Fibroblast of pulmonary artery (primary cell): ENCODE measurements around the gene PCDHA9.
A peak's percentile ranks its signal among the peaks of the same experiment; 100 is the strongest.
"Not testable (repeated sequence)": the region's sequence is repeated elsewhere in the genome, so short reads cannot be mapped to it uniquely, and the experiment has no call there.

ENCODE experiments used
- DNase-seq: peaks from one replicate; pipeline ENCODE4 v3.0.0-alpha.2; 2010; ENCODE audit warnings: low read depth
- H3K4me3 ChIP-seq: replicated peaks from 2 replicates; pipeline ENCODE4 v1.5.1; 2011; ENCODE audit warnings: low read depth, mild to moderate bottlenecking, control low read depth, low read length, moderate library complexity
- TF ChIP-seq, protein P1 (sequence below): IDR thresholded peaks from 2 replicates; pipeline ENCODE4 v1.5.1; 2011; ENCODE audit warnings: mild to moderate bottlenecking, control low read depth, low read length, inconsistent platforms; ENCODE audit errors: missing control alignments

PCDHA9 gene

DNA sequence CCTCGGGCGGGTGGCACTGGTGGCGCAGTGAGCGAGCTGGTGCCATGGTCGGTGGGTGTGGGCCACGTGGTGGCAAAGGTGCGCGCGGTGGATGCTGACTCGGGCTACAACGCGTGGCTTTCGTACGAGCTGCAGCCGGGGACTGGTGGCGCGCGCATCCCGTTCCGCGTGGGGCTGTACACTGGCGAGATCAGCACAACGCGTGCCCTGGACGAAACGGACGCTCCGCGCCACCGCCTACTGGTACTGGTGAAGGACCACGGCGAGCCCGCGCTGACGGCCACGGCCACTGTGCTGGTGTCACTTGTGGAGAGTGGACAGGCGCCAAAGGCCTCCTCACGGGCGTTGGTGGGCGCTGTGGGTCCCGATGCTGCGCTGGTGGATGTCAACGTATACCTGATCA, 39.3 kb upstream of the PCDHA9 start:
- TF ChIP-seq, protein P1, sequence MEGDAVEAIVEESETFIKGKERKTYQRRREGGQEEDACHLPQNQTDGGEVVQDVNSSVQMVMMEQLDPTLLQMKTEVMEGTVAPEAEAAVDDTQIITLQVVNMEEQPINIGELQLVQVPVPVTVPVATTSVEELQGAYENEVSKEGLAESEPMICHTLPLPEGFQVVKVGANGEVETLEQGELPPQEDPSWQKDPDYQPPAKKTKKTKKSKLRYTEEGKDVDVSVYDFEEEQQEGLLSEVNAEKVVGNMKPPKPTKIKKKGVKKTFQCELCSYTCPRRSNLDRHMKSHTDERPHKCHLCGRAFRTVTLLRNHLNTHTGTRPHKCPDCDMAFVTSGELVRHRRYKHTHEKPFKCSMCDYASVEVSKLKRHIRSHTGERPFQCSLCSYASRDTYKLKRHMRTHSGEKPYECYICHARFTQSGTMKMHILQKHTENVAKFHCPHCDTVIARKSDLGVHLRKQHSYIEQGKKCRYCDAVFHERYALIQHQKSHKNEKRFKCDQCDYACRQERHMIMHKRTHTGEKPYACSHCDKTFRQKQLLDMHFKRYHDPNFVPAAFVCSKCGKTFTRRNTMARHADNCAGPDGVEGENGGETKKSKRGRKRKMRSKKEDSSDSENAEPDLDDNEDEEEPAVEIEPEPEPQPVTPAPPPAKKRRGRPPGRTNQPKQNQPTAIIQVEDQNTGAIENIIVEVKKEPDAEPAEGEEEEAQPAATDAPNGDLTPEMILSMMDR = no peak
- no peak overlapping the region for H3K4me3 ChIP-seq
- DNase-seq = no peak

GRCh38 chr5:140821375-140822280, 26.6 kb upstream of the PCDHA9 start, which contains the start of gene PCDHA5:
PCDHA5 (plus strand) TSS chr5:140821613.
- TF ChIP-seq, protein P1 = peak; percentile 42
- peak; percentile 18 for DNase-seq
- no peak within 1 kb of the TSS for H3K4me3 ChIP-seq

DNA sequence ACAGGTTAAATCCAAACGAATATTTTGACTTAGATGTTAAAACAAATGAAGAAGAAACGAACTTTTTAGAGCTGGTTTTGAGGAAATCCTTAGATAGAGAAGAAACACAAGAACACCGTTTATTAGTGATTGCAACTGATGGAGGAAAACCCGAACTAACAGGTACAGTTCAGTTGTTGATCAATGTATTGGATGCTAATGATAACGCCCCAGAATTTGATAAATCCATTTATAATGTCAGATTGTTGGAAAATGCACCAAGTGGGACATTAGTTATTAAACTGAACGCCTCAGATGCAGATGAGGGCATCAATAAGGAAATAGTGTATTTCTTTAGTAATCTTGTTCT, 25.9 kb upstream of the PCDHA9 start:
- no peak overlapping the region for H3K4me3 ChIP-seq
- DNase-seq = no peak
- TF ChIP-seq, protein P1 = no peak

DNA sequence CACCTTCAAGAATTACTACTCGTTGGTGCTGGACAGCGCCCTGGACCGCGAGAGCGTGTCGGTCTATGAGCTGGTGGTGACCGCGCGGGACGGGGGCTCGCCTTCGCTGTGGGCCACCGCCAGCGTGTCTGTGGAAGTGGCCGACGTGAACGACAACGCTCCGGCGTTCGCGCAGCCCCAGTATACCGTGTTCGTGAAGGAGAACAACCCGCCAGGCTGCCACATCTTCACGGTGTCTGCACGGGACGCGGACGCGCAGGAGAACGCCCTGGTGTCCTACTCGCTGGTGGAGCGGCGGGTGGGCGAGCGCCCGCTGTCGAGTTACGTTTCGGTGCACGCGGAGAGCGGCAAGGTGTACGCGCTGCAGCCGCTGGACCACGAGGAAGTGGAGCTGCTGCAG, 25.2 kb upstream of the PCDHA9 start:
- not testable (repeated sequence) for H3K4me3 ChIP-seq

DNA sequence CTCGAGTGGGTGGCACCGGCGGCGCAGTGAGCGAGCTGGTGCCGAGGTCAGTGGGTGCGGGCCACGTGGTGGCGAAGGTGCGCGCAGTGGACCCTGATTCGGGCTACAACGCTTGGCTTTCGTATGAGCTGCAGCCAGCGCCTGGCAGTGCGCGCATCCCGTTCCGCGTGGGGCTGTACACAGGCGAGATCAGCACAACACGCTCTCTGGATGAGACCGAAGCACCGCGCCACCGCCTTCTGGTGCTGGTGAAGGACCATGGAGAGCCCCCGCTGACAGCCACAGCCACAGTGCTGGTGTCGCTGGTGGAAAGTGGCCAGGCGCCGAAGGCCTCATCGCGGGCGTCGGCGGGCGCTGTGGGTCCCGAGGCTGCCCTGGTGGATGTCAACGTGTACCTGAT, 24.7 kb upstream of the PCDHA9 start:
- TF ChIP-seq, protein P1 = no peak
- no peak for DNase-seq
- no peak overlapping the region for H3K4me3 ChIP-seq

More for the DNA sequence above, 25.2 kb upstream of the PCDHA9 start:
- not testable (repeated sequence) for DNase-seq

- DNase-seq = peak; percentile 7
- peak within 1 kb of the TSS; percentile 12 for H3K4me3 ChIP-seq
- TF ChIP-seq, protein P1 = no peak
Observed at GRCh38 chr5:140827704-140828361, 20.3 kb upstream of the PCDHA9 start, which contains the start of gene PCDHA6. PCDHA6 (plus strand) TSS chr5:140827960; CDS start chr5:140828092, 132 bp downstream.

DNA sequence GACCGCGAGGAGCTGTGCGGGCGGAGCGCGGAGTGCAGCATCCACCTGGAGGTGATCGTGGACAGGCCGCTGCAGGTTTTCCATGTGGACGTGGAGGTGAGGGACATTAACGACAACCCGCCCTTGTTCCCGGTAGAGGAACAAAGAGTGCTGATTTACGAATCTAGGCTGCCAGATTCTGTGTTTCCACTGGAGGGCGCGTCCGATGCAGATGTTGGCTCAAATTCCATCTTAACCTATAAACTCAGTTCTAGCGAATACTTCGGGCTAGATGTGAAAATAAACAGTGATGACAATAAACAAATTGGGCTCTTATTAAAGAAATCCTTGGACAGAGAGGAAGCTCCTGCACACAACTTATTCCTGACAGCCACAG, 19.8 kb upstream of the PCDHA9 start:
- DNase-seq = no peak
- TF ChIP-seq, protein P1 = no peak

GRCh38 chr5:140829511-140830501, 18.4 kb upstream of the PCDHA9 start:
- H3K4me3 ChIP-seq, DNase-seq: not testable (repeated sequence)

More for the DNA sequence above, 19.8 kb upstream of the PCDHA9 start:
- no peak overlapping the region for H3K4me3 ChIP-seq
